ENCODE results near the gene MITF.

DNA sequence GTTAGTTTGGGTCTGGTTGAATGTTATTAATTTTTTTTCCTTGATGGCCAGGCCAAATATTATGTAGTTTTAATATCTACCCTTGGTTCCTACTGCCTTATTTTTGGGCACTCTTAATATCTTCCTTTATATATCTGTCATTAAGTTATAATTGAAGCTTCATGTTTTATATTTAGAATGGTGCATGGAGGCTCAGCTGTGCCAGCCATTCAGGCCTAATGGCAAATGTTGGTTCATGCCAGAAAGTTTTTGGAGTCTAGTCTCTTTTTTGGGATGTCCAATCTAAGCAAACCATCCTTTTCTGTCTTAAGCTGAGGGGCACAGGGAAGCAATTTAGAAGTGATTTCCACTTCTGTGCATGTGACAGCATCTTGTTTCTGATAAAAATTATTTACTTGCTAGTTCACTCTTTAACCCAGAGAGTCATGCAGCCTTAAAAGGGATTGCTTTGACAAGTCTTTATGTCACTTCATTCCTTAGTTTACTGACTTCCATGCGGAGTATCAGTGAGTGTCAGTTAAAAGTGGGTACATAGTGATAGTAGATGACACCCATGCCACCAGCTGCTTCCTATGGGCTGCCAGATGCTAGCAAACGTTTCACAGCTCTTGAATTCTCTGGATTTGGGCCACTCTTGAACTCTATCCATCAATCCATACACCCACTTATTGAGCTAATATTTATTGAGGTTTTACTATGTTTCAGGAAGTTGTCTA, 33.0 kb downstream of the MITF start:
- TF ChIP-seq, protein P1, sequence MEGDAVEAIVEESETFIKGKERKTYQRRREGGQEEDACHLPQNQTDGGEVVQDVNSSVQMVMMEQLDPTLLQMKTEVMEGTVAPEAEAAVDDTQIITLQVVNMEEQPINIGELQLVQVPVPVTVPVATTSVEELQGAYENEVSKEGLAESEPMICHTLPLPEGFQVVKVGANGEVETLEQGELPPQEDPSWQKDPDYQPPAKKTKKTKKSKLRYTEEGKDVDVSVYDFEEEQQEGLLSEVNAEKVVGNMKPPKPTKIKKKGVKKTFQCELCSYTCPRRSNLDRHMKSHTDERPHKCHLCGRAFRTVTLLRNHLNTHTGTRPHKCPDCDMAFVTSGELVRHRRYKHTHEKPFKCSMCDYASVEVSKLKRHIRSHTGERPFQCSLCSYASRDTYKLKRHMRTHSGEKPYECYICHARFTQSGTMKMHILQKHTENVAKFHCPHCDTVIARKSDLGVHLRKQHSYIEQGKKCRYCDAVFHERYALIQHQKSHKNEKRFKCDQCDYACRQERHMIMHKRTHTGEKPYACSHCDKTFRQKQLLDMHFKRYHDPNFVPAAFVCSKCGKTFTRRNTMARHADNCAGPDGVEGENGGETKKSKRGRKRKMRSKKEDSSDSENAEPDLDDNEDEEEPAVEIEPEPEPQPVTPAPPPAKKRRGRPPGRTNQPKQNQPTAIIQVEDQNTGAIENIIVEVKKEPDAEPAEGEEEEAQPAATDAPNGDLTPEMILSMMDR (IDR thresholded peaks at IDR 0.05), result no peak
- no peak for TF ChIP-seq POLR2A (IDR thresholded peaks at IDR 0.05)

All from suprapubic skin (tissue), 3 donors.